ENCODE data around the gene TAF3. TPM values are rescaled to one million over a fixed set of nuclear protein-coding genes. Genes with fewer than 3 reads are reported as not detected.
"Not testable (repeated sequence)": the region's sequence is repeated elsewhere in the genome, so short reads cannot be mapped to it uniquely, and the experiment has no call there.

The TAF3 gene
- total RNA-seq, 1 donor from 2014 or later, result 8.5 TPM

DNA sequence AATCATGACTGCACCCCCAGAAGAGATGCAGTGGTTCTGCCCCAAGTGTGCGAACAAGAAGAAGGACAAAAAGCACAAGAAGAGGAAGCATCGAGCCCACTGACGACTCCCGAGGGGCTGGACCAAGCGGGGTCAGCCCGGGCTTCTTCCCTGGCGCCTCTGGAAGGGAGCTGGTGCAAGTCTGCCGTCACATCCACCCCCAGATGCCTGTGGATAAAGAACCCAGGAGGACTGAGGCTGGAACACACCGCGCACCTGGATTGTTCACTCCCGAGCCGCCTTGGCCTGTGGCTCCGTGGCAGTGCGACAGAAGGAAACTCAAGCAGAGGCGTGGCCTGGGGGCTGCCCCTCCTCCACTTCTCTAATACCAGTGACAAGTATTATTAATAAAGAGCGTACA lies 196.3 kb downstream of the TAF3 start:
- Mint-ChIP-seq H3K9me3 (no peaks in the 10 kb centered on the region), H3K27me3 (ENCODE audit: low read depth) (no peaks in the 10 kb centered on the region), H3K4me1 (peaks cover 14% of the 10 kb centered on the region), H3K27ac (no peak overlapping the region), H3K4me3 (no peak overlapping the region), H3K36me3 (peaks cover 15% of the 10 kb centered on the region)
- no peak for DNase-seq (ENCODE audit: low spot score in 2 of 2, unreplicated experiment in 2 of 2)
- TF ChIP-seq, protein P1, sequence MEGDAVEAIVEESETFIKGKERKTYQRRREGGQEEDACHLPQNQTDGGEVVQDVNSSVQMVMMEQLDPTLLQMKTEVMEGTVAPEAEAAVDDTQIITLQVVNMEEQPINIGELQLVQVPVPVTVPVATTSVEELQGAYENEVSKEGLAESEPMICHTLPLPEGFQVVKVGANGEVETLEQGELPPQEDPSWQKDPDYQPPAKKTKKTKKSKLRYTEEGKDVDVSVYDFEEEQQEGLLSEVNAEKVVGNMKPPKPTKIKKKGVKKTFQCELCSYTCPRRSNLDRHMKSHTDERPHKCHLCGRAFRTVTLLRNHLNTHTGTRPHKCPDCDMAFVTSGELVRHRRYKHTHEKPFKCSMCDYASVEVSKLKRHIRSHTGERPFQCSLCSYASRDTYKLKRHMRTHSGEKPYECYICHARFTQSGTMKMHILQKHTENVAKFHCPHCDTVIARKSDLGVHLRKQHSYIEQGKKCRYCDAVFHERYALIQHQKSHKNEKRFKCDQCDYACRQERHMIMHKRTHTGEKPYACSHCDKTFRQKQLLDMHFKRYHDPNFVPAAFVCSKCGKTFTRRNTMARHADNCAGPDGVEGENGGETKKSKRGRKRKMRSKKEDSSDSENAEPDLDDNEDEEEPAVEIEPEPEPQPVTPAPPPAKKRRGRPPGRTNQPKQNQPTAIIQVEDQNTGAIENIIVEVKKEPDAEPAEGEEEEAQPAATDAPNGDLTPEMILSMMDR (IDR thresholded peaks at IDR 0.05; ENCODE audit: unreplicated experiment), result no peak

DNA sequence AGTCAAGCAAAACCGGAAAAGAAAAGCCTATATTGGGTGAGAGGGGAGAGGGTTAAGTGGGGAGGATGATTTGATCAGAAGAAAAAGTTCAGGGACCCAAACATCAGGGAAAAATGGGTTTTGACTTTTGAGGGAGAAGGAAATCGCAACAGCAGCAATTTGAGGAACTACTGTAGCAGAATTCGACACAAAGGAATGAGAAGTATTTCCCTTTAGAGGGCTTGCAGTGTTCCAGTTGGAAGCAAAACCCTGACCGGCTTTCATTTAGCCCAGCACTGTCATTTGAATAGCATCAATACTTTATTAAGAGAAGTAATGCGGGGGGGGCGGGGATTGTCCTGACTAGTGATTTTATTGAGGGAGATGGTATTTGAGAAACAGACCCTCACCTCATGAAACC lies 199.0 kb downstream of the TAF3 start:
- peaks cover 7% of the 10 kb centered on the region for H3K36me3 Mint-ChIP-seq
- DNase-seq (ENCODE audit: low spot score in 2 of 2, unreplicated experiment in 2 of 2), result no peak

DNA sequence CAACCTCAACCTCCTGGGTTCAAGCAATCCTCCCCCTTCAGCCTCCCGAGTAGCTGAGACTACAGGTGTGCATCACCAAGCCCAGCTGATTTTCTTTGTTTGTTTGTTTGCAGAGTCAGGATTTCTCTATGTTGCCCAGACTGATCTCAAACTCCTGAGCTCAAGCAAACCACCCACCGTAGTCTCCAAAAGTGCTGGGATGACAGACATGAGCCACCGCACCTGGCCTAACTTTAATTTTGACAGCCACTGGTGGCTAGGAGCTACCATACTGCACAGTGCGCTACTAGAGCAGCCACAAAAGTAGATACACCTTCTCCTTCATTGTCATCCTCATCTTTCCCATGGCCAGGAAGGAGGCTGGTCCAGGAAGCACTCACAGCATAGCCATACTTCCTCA lies 205.0 kb downstream of the TAF3 start:
- Mint-ChIP-seq H3K9me3 (no peaks in the 10 kb centered on the region), H3K4me1 (no peaks in the 10 kb centered on the region), H3K36me3 (no peaks in the 10 kb centered on the region), H3K27ac (no peak overlapping the region), H3K4me3 (no peak overlapping the region), H3K27me3 (ENCODE audit: low read depth) (peaks cover 20% of the 10 kb centered on the region)
- TF ChIP-seq, protein P1 (IDR thresholded peaks at IDR 0.05; ENCODE audit: unreplicated experiment), result no peak
- DNase-seq (ENCODE audit: low spot score in 2 of 2, unreplicated experiment in 2 of 2), result no peak

More for the DNA sequence above, 199.0 kb downstream of the TAF3 start:
- Mint-ChIP-seq H3K4me3 (no peak overlapping the region), H3K4me1 (peaks cover 14% of the 10 kb centered on the region), H3K9me3 (no peaks in the 10 kb centered on the region), H3K27me3 (ENCODE audit: low read depth) (no peaks in the 10 kb centered on the region), H3K27ac (no peak overlapping the region)
- TF ChIP-seq, protein P1 (IDR thresholded peaks at IDR 0.05; ENCODE audit: unreplicated experiment), result no peak

DNA sequence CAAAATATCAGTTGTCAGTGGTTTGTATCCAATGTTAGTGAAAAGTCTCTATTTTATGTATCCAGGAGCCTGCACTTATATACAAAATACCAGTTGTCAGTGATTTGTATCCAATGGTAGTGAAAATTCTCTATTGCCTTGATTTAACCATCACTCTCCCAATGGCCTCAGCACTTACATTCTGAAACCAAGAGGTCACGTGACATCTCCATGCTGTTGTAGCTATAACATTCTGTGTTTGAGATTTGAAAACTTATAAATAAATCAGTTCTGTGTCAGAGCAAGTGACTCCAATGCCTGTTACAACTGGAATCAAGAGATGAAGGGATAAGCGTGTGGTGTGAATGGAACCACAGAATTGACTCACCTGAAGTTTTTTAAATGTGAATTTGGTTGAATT lies 205.5 kb downstream of the TAF3 start:
- TF ChIP-seq, protein P1 (IDR thresholded peaks at IDR 0.05; ENCODE audit: unreplicated experiment), result no peak
- Mint-ChIP-seq H3K9me3 (no peaks in the 10 kb centered on the region), H3K27ac (no peak overlapping the region), H3K4me1 (no peaks in the 10 kb centered on the region), H3K36me3 (no peaks in the 10 kb centered on the region), H3K4me3 (no peak overlapping the region), H3K27me3 (ENCODE audit: low read depth) (peaks cover 20% of the 10 kb centered on the region)
- DNase-seq (ENCODE audit: low spot score in 2 of 2, unreplicated experiment in 2 of 2), result no peak

DNA sequence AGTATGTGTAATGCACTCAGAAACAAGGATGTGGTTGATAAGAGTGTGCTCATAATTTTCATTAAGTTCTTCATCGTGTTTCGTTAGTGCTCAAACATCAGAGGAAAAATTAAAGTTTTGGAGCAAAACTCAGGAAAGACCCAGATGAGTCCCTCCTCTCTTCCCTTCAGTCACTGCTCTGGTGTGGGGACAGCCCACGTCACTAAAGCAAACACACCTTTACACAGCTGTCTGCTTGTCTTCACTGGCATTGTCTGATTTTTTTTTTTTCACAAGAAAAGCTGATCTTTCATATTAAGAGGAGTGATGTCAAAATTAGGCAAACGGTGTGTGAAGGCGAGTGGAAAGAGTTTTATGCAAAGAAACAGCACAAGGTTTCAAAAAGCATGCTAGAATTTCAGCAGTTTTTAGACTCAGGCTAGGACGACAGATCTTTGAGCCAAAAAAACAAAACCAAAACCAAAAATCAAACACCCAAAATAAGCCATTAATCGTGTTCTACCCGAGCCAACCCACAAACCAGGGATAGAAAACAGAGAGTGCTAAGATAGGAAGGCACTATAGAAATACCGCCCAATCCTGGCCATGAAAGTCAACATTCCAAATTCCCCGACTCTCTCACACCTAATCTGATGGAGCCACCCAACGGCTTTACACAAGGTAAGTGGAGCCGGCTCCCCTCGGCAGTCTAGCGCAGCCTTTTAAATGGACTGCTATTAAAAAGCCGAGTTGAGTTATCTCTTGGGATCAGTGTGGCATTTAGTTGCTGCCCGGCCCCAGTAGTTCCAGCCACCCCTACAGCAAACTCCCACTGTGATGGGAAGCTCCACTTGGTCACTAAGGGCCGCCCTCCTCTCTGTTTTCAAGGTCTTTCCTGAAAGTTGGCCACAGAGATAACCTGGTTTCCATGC lies 208.3 kb downstream of the TAF3 start:
- no peaks in the 10 kb centered on the region for H3K36me3 Mint-ChIP-seq
- no peak overlapping the region for H3K4me3 Mint-ChIP-seq
- H3K9me3 Mint-ChIP-seq, result no peaks in the 10 kb centered on the region
- H3K27ac Mint-ChIP-seq, result no peak overlapping the region
- DNase-seq (ENCODE audit: low spot score in 2 of 2, unreplicated experiment in 2 of 2), result no peak
- peaks cover 29% of the 10 kb centered on the region for H3K27me3 Mint-ChIP-seq (ENCODE audit: low read depth)
- TF ChIP-seq, protein P1 (IDR thresholded peaks at IDR 0.05; ENCODE audit: unreplicated experiment), result no peak
- no peaks in the 10 kb centered on the region for H3K4me1 Mint-ChIP-seq

DNA sequence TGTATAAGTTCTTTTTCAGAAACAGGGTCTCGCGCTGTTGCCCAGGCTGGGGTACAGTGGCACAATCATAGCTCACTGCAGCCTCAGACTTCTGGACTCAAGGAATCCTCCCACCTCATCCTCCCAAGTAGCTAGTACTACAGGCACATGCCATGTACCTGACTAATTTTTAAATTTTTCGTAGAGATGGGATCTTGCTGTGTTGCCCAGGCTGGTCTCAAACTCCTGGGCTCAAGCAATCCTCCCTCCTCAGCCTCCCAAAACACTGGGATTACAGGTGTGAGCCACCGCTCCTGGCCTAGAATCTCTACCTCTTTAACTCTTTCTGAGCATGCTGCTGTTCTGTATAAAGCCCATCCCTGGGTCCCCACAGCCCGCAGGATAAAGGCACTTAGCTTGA lies 212.9 kb downstream of the TAF3 start:
- H3K9me3 Mint-ChIP-seq, H3K4me3 Mint-ChIP-seq: not testable (repeated sequence)
- peaks cover 65% of the 10 kb centered on the region for H3K27me3 Mint-ChIP-seq (ENCODE audit: low read depth)

More for the DNA sequence above, 212.9 kb downstream of the TAF3 start:
- not testable (repeated sequence) for H3K36me3 Mint-ChIP-seq; DNase-seq (ENCODE audit: low spot score in 2 of 2, unreplicated experiment in 2 of 2); H3K27ac Mint-ChIP-seq
- peaks cover 10% of the 10 kb centered on the region for H3K4me1 Mint-ChIP-seq

All from mesothelial cell of epicardium (in vitro differentiated cells).